ENCODE measurements around the gene PLPP3. TPM values are rescaled to one million over a fixed set of nuclear protein-coding genes. Genes with fewer than 3 reads are reported as not detected.

PLPP3 gene
- total RNA-seq, 1 experiment from 2014 or later = 0.39 TPM

DNA sequence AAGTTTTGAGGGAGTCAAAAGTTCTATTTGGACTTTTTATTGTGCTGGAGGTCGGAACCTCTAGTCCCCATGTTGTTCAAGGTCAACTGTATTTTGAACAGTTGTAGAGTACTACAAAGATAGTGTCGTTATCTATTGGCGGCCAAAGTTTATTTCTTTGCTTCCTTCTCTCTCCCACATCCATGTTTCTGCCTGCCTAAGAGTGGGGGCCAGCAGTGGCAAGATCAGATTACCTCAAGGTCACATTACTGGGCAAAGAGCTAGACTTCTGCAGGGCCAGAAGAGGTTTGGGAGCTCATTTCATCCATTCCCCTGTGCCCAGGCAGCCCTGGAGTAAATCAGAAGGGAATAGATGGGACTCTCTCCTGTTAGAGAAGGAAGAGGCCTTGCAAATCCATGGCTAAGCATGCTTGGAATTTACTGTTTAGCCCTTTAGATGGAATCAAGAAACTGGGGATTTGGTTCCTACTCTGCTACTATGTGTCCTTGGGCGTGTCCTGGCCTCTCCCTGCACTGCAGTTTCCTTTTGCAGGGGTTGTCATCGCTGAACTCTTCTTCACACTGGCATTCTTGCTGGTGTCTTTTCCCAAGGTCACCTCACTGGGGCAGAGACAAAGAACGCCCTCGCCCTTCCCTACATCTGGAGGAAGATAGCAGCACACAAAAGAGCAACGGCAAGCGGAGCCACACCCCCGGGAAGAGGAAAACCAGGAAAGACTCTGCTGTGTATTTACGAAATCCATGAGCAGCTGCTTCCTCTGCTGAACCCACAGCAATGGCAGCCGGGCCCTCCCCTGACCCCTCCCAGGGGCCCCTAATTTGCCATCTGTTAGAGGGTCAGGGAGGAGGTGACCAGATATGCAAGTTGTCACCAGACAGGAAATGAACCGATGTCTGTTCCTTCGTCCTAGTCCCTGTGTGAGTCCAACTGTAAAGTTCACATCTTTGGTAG, 73.3 kb downstream of the PLPP3 start:
- CTCF ChIA-PET = no interaction called here

DNA sequence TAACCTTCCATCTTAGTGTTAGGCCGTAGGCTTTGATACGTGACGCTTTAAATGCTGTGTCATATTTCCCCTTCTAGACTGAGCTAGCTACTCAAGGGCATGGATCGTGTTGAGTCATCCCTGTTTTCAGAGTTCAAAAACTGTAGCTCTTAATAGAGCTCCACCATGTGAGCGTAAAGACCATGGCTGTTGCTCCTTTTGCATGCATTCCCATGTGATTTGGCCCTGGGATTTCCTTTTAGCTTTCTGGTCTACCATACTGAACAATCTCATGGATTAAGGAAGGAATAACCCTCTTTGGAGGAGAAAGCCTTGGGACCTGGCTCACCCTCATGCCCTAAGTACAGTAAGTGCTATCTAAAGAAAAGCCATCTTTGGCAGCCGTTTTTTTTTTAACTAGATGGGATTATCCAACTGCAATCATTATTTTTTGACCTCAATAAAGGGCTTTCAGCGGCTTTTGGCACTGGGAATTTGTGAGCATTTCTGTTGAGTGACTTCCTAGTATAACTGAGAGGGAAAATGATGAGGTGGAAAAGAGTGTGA, 76.6 kb downstream of the PLPP3 start:
- BruUV-seq (replicated peaks) = no TSS peak
- intact Hi-C loops (cut with micrococcal nuclease; ENCODE audit: unreplicated experiment) = no loop called here
- Histone ChIP-seq H3K4me1 (ENCODE audit: insufficient read depth, low read length, poor library complexity, severe bottlenecking) (no peaks in the 10 kb centered on the region), H3K9me3 (ENCODE audit: low read depth, low read length, poor library complexity, severe bottlenecking) (no peaks in the 10 kb centered on the region), H3K27me3 (replicated peaks; ENCODE audit: insufficient read depth, low read depth, low read length, poor library complexity) (no peaks in the 10 kb centered on the region), H3K27ac (ENCODE audit: low read depth, low read length, poor library complexity, severe bottlenecking) (no peak overlapping the region), H3K4me3 (ENCODE audit: low read depth, low read length, poor library complexity, severe bottlenecking) (no peak overlapping the region), H3K36me3 (ENCODE audit: insufficient read depth, low read length, poor library complexity, severe bottlenecking) (no peaks in the 10 kb centered on the region)
- ChIA-PET POLR2A (ENCODE audit: low non-redundant PET) (no interaction called here), CTCF (no interaction called here)
- TF ChIP-seq, protein P1, sequence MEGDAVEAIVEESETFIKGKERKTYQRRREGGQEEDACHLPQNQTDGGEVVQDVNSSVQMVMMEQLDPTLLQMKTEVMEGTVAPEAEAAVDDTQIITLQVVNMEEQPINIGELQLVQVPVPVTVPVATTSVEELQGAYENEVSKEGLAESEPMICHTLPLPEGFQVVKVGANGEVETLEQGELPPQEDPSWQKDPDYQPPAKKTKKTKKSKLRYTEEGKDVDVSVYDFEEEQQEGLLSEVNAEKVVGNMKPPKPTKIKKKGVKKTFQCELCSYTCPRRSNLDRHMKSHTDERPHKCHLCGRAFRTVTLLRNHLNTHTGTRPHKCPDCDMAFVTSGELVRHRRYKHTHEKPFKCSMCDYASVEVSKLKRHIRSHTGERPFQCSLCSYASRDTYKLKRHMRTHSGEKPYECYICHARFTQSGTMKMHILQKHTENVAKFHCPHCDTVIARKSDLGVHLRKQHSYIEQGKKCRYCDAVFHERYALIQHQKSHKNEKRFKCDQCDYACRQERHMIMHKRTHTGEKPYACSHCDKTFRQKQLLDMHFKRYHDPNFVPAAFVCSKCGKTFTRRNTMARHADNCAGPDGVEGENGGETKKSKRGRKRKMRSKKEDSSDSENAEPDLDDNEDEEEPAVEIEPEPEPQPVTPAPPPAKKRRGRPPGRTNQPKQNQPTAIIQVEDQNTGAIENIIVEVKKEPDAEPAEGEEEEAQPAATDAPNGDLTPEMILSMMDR (conservative IDR thresholded peaks at IDR 0.05; ENCODE audit: low read depth, low read length) = no peak
- TF ChIP-seq EZH2 (IDR thresholded peaks at IDR 0.05; ENCODE audit: borderline replicate concordance, low read depth, low read length, poor library complexity, severe bottlenecking) = no peak
- DNase-seq (ENCODE audit: low spot score) = no peak

More for the DNA sequence above, 73.3 kb downstream of the PLPP3 start:
- POLR2A ChIA-PET (ENCODE audit: low non-redundant PET) = no interaction called here
- no peaks in the 10 kb centered on the region for H3K27me3 ChIP-seq (replicated peaks; ENCODE audit: insufficient read depth, low read depth, low read length, poor library complexity)
- intact Hi-C loops (cut with micrococcal nuclease; ENCODE audit: unreplicated experiment) = no loop called here
- H3K9me3 ChIP-seq (ENCODE audit: low read depth, low read length, poor library complexity, severe bottlenecking) = no peaks in the 10 kb centered on the region
- H3K36me3 ChIP-seq (ENCODE audit: insufficient read depth, low read length, poor library complexity, severe bottlenecking) = no peaks in the 10 kb centered on the region
- DNase-seq (ENCODE audit: low spot score) = no peak
- H3K4me3 ChIP-seq (ENCODE audit: low read depth, low read length, poor library complexity, severe bottlenecking) = no peak overlapping the region
- TF ChIP-seq, protein P1 (conservative IDR thresholded peaks at IDR 0.05; ENCODE audit: low read depth, low read length) = no peak
- TF ChIP-seq EZH2 (IDR thresholded peaks at IDR 0.05; ENCODE audit: borderline replicate concordance, low read depth, low read length, poor library complexity, severe bottlenecking) = no peak
- no TSS peak for BruUV-seq (replicated peaks)
- H3K4me1 ChIP-seq (ENCODE audit: insufficient read depth, low read length, poor library complexity, severe bottlenecking) = no peaks in the 10 kb centered on the region
- no peak overlapping the region for H3K27ac ChIP-seq (ENCODE audit: low read depth, low read length, poor library complexity, severe bottlenecking)

DNA sequence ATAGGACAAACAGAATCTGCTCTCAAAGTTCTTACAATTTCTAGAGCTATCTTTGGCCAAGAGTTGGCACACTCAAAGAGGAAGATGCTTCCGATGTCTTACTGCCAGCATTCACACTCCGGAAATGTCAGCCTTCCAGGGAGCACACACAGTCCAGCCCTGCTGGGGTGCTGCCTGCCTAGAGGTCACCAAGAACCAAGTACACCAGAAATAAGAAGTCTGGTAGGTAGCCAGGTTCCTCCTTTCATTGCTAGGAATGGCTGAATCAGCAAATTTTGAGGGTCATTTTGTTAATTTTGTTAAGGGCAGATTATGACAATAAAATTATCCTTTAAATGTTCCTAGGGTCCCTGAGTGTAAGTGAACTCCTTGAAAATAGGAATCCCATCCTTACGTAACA, 77.5 kb downstream of the PLPP3 start:
- BruUV-seq (replicated peaks) = no TSS peak
- Histone ChIP-seq H3K27ac (ENCODE audit: low read depth, low read length, poor library complexity, severe bottlenecking) (no peak overlapping the region), H3K27me3 (replicated peaks; ENCODE audit: insufficient read depth, low read depth, low read length, poor library complexity) (no peaks in the 10 kb centered on the region), H3K9me3 (ENCODE audit: low read depth, low read length, poor library complexity, severe bottlenecking) (no peaks in the 10 kb centered on the region), H3K4me3 (ENCODE audit: low read depth, low read length, poor library complexity, severe bottlenecking) (no peak overlapping the region), H3K4me1 (ENCODE audit: insufficient read depth, low read length, poor library complexity, severe bottlenecking) (no peaks in the 10 kb centered on the region), H3K36me3 (ENCODE audit: insufficient read depth, low read length, poor library complexity, severe bottlenecking) (no peaks in the 10 kb centered on the region)
- TF ChIP-seq EZH2 (IDR thresholded peaks at IDR 0.05; ENCODE audit: borderline replicate concordance, low read depth, low read length, poor library complexity, severe bottlenecking) = no peak
- TF ChIP-seq, protein P1 (conservative IDR thresholded peaks at IDR 0.05; ENCODE audit: low read depth, low read length) = no peak
- CTCF ChIA-PET = no interaction called here
- intact Hi-C loops (cut with micrococcal nuclease; ENCODE audit: unreplicated experiment) = no loop called here
- no peak for DNase-seq (ENCODE audit: low spot score)
- POLR2A ChIA-PET (ENCODE audit: low non-redundant PET) = no interaction called here

Measured in A673 (cell line).